ENCODE results near the gene KIAA1958. TPM values are rescaled to one million over a fixed set of nuclear protein-coding genes. Genes with fewer than 3 reads are reported as not detected.

The KIAA1958 gene
- total RNA-seq, 1 donor from 2014 or later, result 55.3 TPM

Other genes starting within 250 kb of the KIAA1958 start
- 67.1 and 72.8 TPM in 2 replicates for gene PTBP3, start 153.2 kb upstream of the KIAA1958 start, total RNA-seq
- gene HSDL2, start 106.7 kb upstream of the KIAA1958 start, total RNA-seq, result 25.9 and 27.8 TPM in 2 replicates
- 31.6 and 32.6 TPM in 2 replicates for gene INIP, start 231.3 kb downstream of the KIAA1958 start, total RNA-seq

Measured in progenitor cell of endocrine pancreas (in vitro differentiated cells).